SH-SY5Y (cell line): ENCODE results near the gene AKAP9.

Source experiments
- GATA2 ChIP-seq: IDR thresholded peaks from 2 replicates; pipeline ENCODE4 v1.6.1; 2011; ENCODE audit warnings: mild to moderate bottlenecking, low read depth, low read length
- GATA3 ChIP-seq: IDR thresholded peaks from 2 replicates; pipeline ENCODE4 v1.6.1; 2011; ENCODE audit warnings: low read depth, mild to moderate bottlenecking, low read length, moderate library complexity

DNA sequence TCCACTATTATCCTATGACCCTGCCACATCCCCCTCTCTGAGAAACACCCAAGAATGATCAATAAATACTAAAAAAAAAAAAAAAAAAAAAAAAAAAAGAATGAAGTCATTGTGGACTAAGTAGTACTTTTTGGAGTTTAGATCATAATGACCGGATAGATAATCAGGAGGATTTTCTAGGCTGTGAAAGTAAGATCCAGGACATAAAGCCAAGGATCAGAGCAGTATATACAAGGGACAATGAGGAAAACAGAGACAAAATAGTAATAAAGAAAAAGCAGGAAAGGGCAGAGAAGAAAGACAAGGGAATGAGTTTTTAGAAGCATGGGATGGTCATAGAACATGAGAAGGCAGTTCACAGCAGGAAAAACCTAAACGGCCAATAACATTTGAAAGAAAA is 87.6 kb downstream of the AKAP9 start:
- no peak for TF ChIP-seq GATA2
- TF ChIP-seq GATA3, result no peak
